Fibroblast of lung (primary cell): Measurements from ENCODE around the gene PMEPA1. TPM values are rescaled to one million over a fixed set of nuclear protein-coding genes. Genes with fewer than 3 reads are reported as not detected.

Experiments used
- DNase-seq, 2 donors: peaks; one replicate each; pipeline versions ENCODE4 v3.0.0 to v3.0.0-alpha.2; 2010; ENCODE audit warnings: low read depth in 2 of 2
- H2AFZ ChIP-seq: 2 replicates; pipeline ENCODE4 v1.5.1; 2012; ENCODE audit warnings: low read length, control low read depth, inconsistent platforms
- H3K27ac ChIP-seq: 2 replicates; pipeline ENCODE4 v1.5.1; 2011; ENCODE audit warnings: low read length, control low read depth; ENCODE audit not compliant: insufficient read depth
- H3K27me3 ChIP-seq: 2 replicates; pipeline ENCODE4 v1.5.1; 2011; ENCODE audit warnings: mild to moderate bottlenecking, low read length; ENCODE audit not compliant: control insufficient read depth, insufficient read depth
- H3K36me3 ChIP-seq: 2 replicates; pipeline ENCODE4 v1.5.1; 2011; ENCODE audit warnings: low read length; ENCODE audit not compliant: control insufficient read depth, insufficient read depth
- H3K4me1 ChIP-seq: 2 replicates; pipeline ENCODE4 v1.5.1; 2011; ENCODE audit warnings: low read length; ENCODE audit not compliant: control insufficient read depth, insufficient read depth; ENCODE audit errors: extremely low read depth
- H3K4me2 ChIP-seq: 2 replicates; pipeline ENCODE4 v1.5.1; 2011; ENCODE audit warnings: low read length, control low read depth; ENCODE audit not compliant: insufficient read depth; ENCODE audit errors: extremely low read depth
- H3K4me3 ChIP-seq, 4 experiments: fragments of 200-600 bp in 1 of 4; sonication (generic) in 1 of 4; replicated peaks in 1 of 4; 2 replicates each; pipeline ENCODE4 v1.5.1; 2011 to 2016; ENCODE audit warnings: low read length in 4 of 4, low read depth in 3 of 4, mild to moderate bottlenecking in 3 of 4, control low read depth in 2 of 4, inconsistent platforms in 1 of 4, mixed read lengths in 1 of 4; ENCODE audit not compliant: insufficient read depth in 1 of 4; ENCODE audit errors: control extremely low read depth in 1 of 4
- H3K79me2 ChIP-seq: 2 replicates; pipeline ENCODE4 v1.5.1; 2012; ENCODE audit warnings: mild to moderate bottlenecking, low read length, inconsistent platforms; ENCODE audit not compliant: control insufficient read depth, insufficient read depth
- H3K9ac ChIP-seq: 2 replicates; pipeline ENCODE4 v1.5.1; 2011; ENCODE audit warnings: mild to moderate bottlenecking, low read length, control low read depth; ENCODE audit not compliant: insufficient read depth
- H3K9me3 ChIP-seq: 2 replicates; pipeline ENCODE4 v1.5.1; 2012; ENCODE audit warnings: low read depth, low read length; ENCODE audit not compliant: control insufficient read depth, insufficient read depth
- H4K20me1 ChIP-seq: 2 replicates; pipeline ENCODE4 v1.5.1; 2011; ENCODE audit warnings: low read length; ENCODE audit not compliant: control insufficient read depth, insufficient read depth; ENCODE audit errors: extremely low read depth
- CTCF ChIP-seq, 2 donors: IDR thresholded peaks in 1 of 2; conservative IDR thresholded peaks in 1 of 2; 1 replicate in 1 of 2; 2 replicates in 1 of 2; pipeline ENCODE4 v1.5.1; 2011 to 2012; ENCODE audit warnings: low read length in 2 of 2, control low read depth in 1 of 2, inconsistent platforms in 1 of 2, low read depth in 1 of 2, mild to moderate bottlenecking in 1 of 2
- EZH2 ChIP-seq: IDR thresholded peaks from 2 replicates; pipeline ENCODE4 v1.5.1; 2012; ENCODE audit warnings: low read length, control low read depth, mild to moderate bottlenecking; ENCODE audit errors: missing control alignments
- polyA plus RNA-seq, 2 donors: library from polyadenylated mRNA; depleted of rRNA in 1 of 2; stranded (reverse) in 1 of 2; unstranded in 1 of 2; fragments of >200 nt; gene quantifications; 2 replicates each; pipeline ENCODE4 v1.2.1, GENCODE V29; 2011 to 2012; ENCODE audit warnings: missing spikeins in 1 of 2
- total RNA-seq: library from RNA; depleted of rRNA; stranded (reverse); fragments of >200 nt; gene quantifications from 2 replicates; pipeline ENCODE4 v1.2.1, GENCODE V29; 2014

Gene PMEPA1
- total and polyA plus RNA-seq, 2 donors (not counting 1 experiment from before 2014, with no cell fraction given) = 0.19 to 0.33 TPM

DNA sequence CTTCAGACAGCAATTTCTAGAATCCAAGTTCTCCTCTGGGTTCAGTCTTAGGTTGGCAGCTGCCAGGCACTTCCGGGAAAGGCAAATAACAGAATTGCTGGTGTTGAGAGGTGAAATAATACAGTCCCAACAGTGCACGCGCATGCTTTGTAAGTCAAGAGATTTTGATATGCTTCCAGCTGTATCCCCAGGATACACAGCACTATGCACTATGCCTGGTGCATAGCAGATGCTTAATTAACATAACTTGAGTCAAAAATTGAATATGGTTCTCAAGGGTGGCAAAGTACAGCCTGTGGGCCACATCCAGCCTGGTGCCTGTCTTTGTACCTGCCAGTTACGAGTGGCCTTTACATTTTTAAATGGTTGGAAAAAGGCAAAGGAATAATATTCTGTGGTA, 18.9 kb upstream of the PMEPA1 start:
- no peak overlapping the region for H2AFZ ChIP-seq
- no peak overlapping the region for H3K27ac ChIP-seq
- no peak overlapping the region for H3K4me3 ChIP-seq
- H3K4me2 ChIP-seq = no peak overlapping the region
- no peak overlapping the region for H3K9ac ChIP-seq
- DNase-seq = no peak
- no peaks in the 10 kb centered on the region for H3K4me1 ChIP-seq
- H4K20me1 ChIP-seq = no peaks in the 10 kb centered on the region
- TF ChIP-seq EZH2 = no peak
- TF ChIP-seq CTCF (conservative IDR thresholded peaks at IDR 0.05 in 1 of 2, IDR thresholded peaks at IDR 0.05 in 1 of 2; ENCODE audit: low read depth in 1 of 2, low read length in 2 of 2) = no peak
- H3K79me2 ChIP-seq = no peaks in the 10 kb centered on the region
- peaks cover 3% of the 10 kb centered on the region for H3K27me3 ChIP-seq
- no peaks in the 10 kb centered on the region for H3K9me3 ChIP-seq
- no peaks in the 10 kb centered on the region for H3K36me3 ChIP-seq

DNA sequence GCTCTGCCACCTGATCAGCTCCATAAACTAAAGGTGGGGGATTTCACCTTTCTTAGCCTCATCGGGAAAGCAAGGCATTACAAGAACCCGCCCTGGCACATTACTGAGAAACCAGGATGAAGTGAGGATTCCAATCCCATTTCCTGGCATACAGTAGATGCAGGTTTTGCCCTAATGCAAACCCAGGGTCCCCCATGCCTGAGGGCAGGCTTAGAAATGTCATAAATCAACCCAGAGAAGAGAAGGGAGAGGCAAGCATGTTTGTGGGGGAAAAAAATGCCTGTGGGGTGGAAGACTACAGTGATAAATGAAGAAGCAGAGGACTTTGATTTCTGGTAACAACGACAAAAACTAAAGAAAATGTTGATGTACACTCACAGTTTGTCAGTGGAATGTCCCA, 18.0 kb upstream of the PMEPA1 start:
- no peak overlapping the region for H2AFZ ChIP-seq

DNA sequence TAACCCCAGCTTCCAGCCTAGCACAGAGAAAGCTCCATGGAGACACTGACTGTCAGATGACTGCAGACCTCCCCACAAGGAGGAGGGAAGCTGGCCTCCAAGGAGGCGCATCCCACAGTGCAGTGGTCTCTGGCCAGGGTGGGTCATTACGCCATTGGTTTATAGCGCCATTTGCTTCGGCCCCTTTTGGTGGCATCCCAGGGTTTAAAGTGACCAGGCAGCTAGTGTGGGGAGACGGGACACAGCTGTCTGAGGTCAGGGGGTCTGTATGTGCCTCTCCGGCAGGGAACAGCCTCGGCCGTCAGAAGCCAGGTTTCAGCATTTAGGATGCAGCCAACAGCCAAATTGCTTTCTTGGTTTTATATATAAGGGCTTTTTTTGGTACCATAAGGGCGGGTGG, 15.8 kb upstream of the PMEPA1 start:
- H3K27me3 ChIP-seq = peaks cover 3% of the 10 kb centered on the region
- no peak overlapping the region for H3K4me2 ChIP-seq
- H3K79me2 ChIP-seq = no peaks in the 10 kb centered on the region
- TF ChIP-seq CTCF (conservative IDR thresholded peaks at IDR 0.05 in 1 of 2, IDR thresholded peaks at IDR 0.05 in 1 of 2; ENCODE audit: low read depth in 1 of 2, low read length in 2 of 2) (no peak), EZH2 (no peak)
- H4K20me1 ChIP-seq = no peaks in the 10 kb centered on the region
- H3K36me3 ChIP-seq = no peaks in the 10 kb centered on the region
- no peak for DNase-seq
- no peak overlapping the region for H3K4me3 ChIP-seq
- H3K9me3 ChIP-seq = no peaks in the 10 kb centered on the region
- H2AFZ ChIP-seq = no peak overlapping the region
- no peaks in the 10 kb centered on the region for H3K4me1 ChIP-seq
- no peak overlapping the region for H3K27ac ChIP-seq
- H3K9ac ChIP-seq = no peak overlapping the region

More for the DNA sequence above, 18.0 kb upstream of the PMEPA1 start:
- Histone ChIP-seq H3K4me1 (no peaks in the 10 kb centered on the region), H3K27me3 (peaks cover 3% of the 10 kb centered on the region), H4K20me1 (no peaks in the 10 kb centered on the region), H3K9ac (no peak overlapping the region), H3K27ac (no peak overlapping the region), H3K79me2 (no peaks in the 10 kb centered on the region), H3K36me3 (no peaks in the 10 kb centered on the region), H3K9me3 (no peaks in the 10 kb centered on the region), H3K4me2 (no peak overlapping the region), H3K4me3 (no peak overlapping the region)
- no peak for TF ChIP-seq EZH2
- TF ChIP-seq CTCF (conservative IDR thresholded peaks at IDR 0.05 in 1 of 2, IDR thresholded peaks at IDR 0.05 in 1 of 2; ENCODE audit: low read depth in 1 of 2, low read length in 2 of 2) = no peak
- no peak for DNase-seq
